Body of pancreas (tissue), 4 donors: ENCODE results near the gene STXBP1. TPM values are rescaled to one million over a fixed set of nuclear protein-coding genes. Genes with fewer than 3 reads are reported as not detected.

Experiments used
- ATAC-seq: fragments of 150-250 bp; one replicate; pipeline ENCODE4 v1.9.1; 2016
- DNase-seq, 4 donors: peaks; one replicate each; pipeline ENCODE4 v3.0.0-alpha.2; 2019
- H3K27ac ChIP-seq, 4 donors: fragments of 200-600 bp; sonication (generic); 1 replicate in 3 of 4; 2 replicates in 1 of 4; pipeline versions ENCODE4 v1.5.1 to v1.6.1; 2016 to 2019; ENCODE audit warnings: mild to moderate bottlenecking in 1 of 4, mixed read lengths in 1 of 4, moderate library complexity in 1 of 4
- H3K27me3 ChIP-seq, 2 donors: fragments of 200-600 bp; sonication (generic); one replicate each; pipeline ENCODE4 v1.6.0; 2016; ENCODE audit warnings: mild to moderate bottlenecking in 1 of 2
- H3K36me3 ChIP-seq, 2 donors: fragments of 200-600 bp; sonication (generic); replicated peaks in 1 of 2; 2 replicates each; pipeline ENCODE4 v1.5.1; 2016; ENCODE audit warnings: low read depth in 2 of 2; ENCODE audit not compliant: insufficient read depth in 1 of 2
- H3K4me1 ChIP-seq: fragments of 200-600 bp; sonication (generic); one replicate; pipeline ENCODE4 v1.6.0; 2016
- H3K4me3 ChIP-seq, 2 donors: fragments of 200-600 bp; sonication (generic); 1 replicate in 1 of 2; 2 replicates in 1 of 2; pipeline ENCODE4 v1.5.1; 2016 to 2019
- H3K9me3 ChIP-seq, 3 donors: fragments of 200-600 bp; sonication (generic); 1 replicate in 2 of 3; 2 replicates in 1 of 3; pipeline ENCODE4 v1.5.1; 2016
- POLR2A ChIP-seq, 3 donors: fragments of 450-650 bp; IDR thresholded peaks; one replicate each; pipeline ENCODE4 v1.6.1; 2016; ENCODE audit warnings: antibody characterized with exemption in 3 of 3, mild to moderate bottlenecking in 2 of 3
- WGBS, 2 donors: methylation state at CpG; one replicate each; pipeline ENCODE4 v1.1.5; 2017; 5-methylcytosine and 5-hydroxymethylcytosine counted together
- intact Hi-C: fragments of 100-400 bp; cut with DNase I; formaldehyde crosslinking; loops from one replicate; pipeline ENCODE4 v1.15.1; 2023
- total RNA-seq, 2 donors: library from RNA; depleted of rRNA; stranded (reverse); fragments of >200 nt; gene quantifications; one replicate each; pipeline ENCODE4 v1.1.0, GENCODE V29; 2016
- TF ChIP-seq, protein P1 (sequence below), 7 experiments: fragments of 450-650 bp in 4 of 7; fragments of 200-600 bp in 3 of 7; sonication (generic) in 3 of 7; IDR thresholded peaks; one replicate each; pipeline ENCODE4 v1.5.1; 2016 to 2019; ENCODE audit warnings: antibody characterized with exemption in 7 of 7

The STXBP1 gene
- total RNA-seq, 2 donors from 2014 or later, result 34.5 to 39.9 TPM

DNA sequence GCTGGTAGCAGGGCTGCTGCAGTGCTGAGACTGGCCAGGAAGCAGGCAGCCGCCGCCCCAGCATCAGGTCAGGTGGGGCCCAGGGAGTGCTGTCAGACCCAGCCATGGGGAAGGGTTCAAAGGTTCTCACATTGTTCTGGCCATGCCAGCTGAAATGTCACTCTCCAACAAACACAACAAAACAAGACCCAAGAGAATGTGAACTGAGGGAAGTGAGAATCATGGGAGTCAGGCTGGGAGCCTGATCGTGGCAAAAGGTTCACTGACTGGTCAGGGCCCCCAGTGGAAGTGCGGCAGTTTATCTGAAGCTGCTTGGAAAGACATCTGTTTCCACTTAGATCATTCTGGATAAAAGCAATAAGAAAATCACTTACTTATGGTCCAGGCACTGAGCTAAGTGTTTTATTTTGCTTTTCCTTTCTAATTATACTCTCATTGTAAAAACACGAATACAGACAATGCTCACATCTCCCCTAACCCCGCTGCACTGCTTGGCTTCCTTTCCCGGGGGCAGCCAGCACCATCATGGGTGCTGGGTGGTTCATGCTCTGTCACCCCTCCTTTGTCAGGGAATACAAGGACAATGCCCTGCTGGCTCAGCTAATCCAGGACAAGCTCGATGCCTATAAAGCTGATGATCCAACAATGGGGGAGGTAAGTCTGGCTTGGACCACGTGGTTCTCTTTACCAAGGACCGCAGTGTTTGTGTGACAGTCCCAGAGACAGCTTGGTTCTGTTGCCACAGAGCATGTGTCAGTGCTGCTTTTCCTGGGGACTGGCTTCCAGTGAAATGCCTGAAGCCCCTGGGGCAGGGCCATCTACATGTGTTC is 52.8 kb downstream of the STXBP1 start:
- DNase-seq, result peak in 1 of 4 donors; percentile 8
- peaks cover 0 to 2% of the 10 kb centered on the region in 2 donors for H3K36me3 ChIP-seq
- no peak for ATAC-seq
- no peak overlapping the region for H3K4me3 ChIP-seq
- intact Hi-C loops, result loop anchor here (10.0 kb wide), 1 partner anchor 190 kb away; no protein-coding TSS in a partner anchor
- no peaks in the 10 kb centered on the region for H3K27me3 ChIP-seq
- TF ChIP-seq, protein P1, sequence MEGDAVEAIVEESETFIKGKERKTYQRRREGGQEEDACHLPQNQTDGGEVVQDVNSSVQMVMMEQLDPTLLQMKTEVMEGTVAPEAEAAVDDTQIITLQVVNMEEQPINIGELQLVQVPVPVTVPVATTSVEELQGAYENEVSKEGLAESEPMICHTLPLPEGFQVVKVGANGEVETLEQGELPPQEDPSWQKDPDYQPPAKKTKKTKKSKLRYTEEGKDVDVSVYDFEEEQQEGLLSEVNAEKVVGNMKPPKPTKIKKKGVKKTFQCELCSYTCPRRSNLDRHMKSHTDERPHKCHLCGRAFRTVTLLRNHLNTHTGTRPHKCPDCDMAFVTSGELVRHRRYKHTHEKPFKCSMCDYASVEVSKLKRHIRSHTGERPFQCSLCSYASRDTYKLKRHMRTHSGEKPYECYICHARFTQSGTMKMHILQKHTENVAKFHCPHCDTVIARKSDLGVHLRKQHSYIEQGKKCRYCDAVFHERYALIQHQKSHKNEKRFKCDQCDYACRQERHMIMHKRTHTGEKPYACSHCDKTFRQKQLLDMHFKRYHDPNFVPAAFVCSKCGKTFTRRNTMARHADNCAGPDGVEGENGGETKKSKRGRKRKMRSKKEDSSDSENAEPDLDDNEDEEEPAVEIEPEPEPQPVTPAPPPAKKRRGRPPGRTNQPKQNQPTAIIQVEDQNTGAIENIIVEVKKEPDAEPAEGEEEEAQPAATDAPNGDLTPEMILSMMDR (IDR thresholded peaks at IDR 0.05), result no peak
- no peak for TF ChIP-seq POLR2A (IDR thresholded peaks at IDR 0.05)
- H3K9me3 ChIP-seq, result no peaks in the 10 kb centered on the region
- H3K4me1 ChIP-seq, result no peaks in the 10 kb centered on the region
- 72 to 87% methylated on average over 9 to 10 of the region's 10 CpGs for WGBS, 2 donors
- peak overlapping the region in 1 of 4 donors; percentile 0 for H3K27ac ChIP-seq

DNA sequence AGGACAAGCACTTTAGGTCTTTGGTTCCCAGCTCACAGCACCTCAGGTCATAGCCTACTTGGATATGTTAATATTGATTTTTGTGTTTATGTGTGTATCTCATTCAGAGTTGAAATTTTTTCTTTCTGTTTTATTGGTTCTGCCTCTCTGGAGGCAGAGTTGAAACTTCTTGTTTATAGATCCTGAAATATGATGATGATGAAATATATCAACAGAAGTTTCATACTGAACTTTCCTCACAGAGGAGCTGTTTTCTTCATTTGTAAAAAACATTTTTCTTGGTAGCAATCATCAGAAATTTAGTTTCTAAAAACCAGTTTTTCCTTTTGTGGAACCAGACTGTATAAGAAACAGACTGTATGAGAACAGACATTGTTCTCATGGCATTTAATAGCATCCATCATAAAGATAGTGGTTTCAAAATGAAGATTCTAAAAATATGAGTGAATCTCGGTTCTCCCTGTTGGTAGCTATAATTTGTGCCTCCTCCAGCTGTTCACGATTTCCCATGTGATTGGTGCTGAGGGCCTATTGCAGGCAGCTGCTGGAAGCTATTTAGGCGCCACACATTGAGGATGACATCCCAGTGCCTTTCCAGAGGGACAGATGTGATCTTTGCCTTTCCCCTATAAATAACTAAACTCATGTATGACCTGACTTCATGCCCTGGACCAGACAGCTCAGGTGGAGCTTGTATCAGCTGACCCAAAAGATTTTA is 55.2 kb downstream of the STXBP1 start:
- intact Hi-C loops, result loop anchor here (10.0 kb wide), 1 partner anchor 192 kb away; no protein-coding TSS in a partner anchor
- H3K4me1 ChIP-seq, result no peaks in the 10 kb centered on the region
- peaks cover 0 to 3% of the 10 kb centered on the region in 2 donors for H3K36me3 ChIP-seq
- DNase-seq (no peak), ATAC-seq (no peak)
- no peaks in the 10 kb centered on the region for H3K9me3 ChIP-seq
- H3K27ac ChIP-seq, result no peak overlapping the region
- H3K4me3 ChIP-seq, result no peak overlapping the region
- WGBS, 2 donors, result 84 to 86% methylated on average over 3 of the region's 3 CpGs
- no peaks in the 10 kb centered on the region for H3K27me3 ChIP-seq
- TF ChIP-seq, protein P1 (IDR thresholded peaks at IDR 0.05), result no peak
- TF ChIP-seq POLR2A (IDR thresholded peaks at IDR 0.05), result no peak

DNA sequence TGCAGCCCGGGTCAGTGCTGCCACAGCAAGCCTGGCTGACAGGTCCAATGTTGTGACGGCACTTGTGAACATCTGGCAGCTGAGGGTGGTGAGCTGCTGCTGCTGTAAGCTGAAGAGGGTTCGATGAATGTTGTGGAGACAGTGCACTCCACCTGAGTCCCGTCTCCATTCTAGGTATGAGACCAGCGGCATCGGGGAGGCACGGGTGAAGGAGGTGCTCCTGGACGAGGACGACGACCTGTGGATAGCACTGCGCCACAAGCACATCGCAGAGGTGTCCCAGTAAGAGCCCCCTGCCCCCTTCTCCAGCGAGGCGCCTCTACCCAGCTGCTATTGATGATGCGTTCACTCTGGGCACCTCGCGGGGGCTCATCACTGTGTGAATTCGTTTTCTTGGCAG is 55.8 kb downstream of the STXBP1 start:
- Histone ChIP-seq H3K4me1 (no peaks in the 10 kb centered on the region), H3K4me3 (no peak overlapping the region), H3K9me3 (no peaks in the 10 kb centered on the region), H3K27ac (no peak overlapping the region), H3K27me3 (no peaks in the 10 kb centered on the region), H3K36me3 (peaks cover 4 to 5% of the 10 kb centered on the region in 2 donors)
- no peak for DNase-seq
- intact Hi-C loops, result loop anchor here (10.0 kb wide), 1 partner anchor 193 kb away; no protein-coding TSS in a partner anchor
- ATAC-seq, result no peak
- 90 to 93% methylated on average over 17 to 18 of the region's 18 CpGs for WGBS, 2 donors
- TF ChIP-seq POLR2A (IDR thresholded peaks at IDR 0.05), result no peak
- TF ChIP-seq, protein P1 (IDR thresholded peaks at IDR 0.05), result no peak

DNA sequence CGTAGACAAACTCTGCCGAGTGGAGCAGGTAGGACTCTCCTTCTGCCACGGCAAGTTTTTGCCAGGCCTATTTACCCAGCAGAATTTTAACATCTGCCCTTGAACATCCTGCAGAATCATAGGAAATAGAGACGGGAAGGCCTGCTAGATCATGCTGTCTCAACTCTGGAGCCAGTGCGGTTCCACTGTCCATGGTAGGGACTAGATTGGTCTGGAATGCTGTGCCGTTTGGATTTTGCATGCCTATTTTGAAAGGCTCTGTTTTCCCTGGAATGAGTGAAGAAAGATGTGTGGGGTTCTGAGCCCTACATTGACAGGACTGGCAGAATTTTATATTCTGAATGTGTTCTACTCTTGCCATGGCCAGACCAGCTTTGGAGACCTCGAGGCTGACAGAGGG is 61.2 kb downstream of the STXBP1 start:
- H3K36me3 ChIP-seq, result peaks cover 7% of the 10 kb centered on the region in 2 donors
- WGBS, 2 donors, result 79 to 90% methylated on average over 7 of the region's 7 CpGs

More for the DNA sequence above, 61.2 kb downstream of the STXBP1 start:
- Histone ChIP-seq H3K4me1 (no peaks in the 10 kb centered on the region), H3K27me3 (no peaks in the 10 kb centered on the region), H3K4me3 (no peak overlapping the region), H3K9me3 (no peaks in the 10 kb centered on the region), H3K27ac (no peak overlapping the region)
- intact Hi-C loops, result no loop called here
- TF ChIP-seq, protein P1 (IDR thresholded peaks at IDR 0.05), result no peak
- no peak for TF ChIP-seq POLR2A (IDR thresholded peaks at IDR 0.05)
- ATAC-seq (no peak), DNase-seq (no peak)
